T-helper 2 cell treated with Interferon-gamma antibody and Interleukin-4, amounts not matched to agents 5 μg/mL and 100 μg/mL, for 36 hours (primary cell): ENCODE results near the gene RHBDD2.

ENCODE experiments used
- DNase-seq: peaks from one replicate; pipeline ENCODE4 v3.0.0; 2021; ENCODE audit warnings: low spot score
- H3K27ac Mint-ChIP-seq: one replicate; pipeline ENCODE4 v1.8.0; 2021; ENCODE audit warnings: mild to moderate bottlenecking, mixed read lengths
- H3K27me3 Mint-ChIP-seq: one replicate; pipeline ENCODE4 v1.8.0; 2021; ENCODE audit warnings: low read depth, mixed read lengths
- H3K36me3 Mint-ChIP-seq: one replicate; pipeline ENCODE4 v1.8.0; 2021; ENCODE audit warnings: low read depth, mixed read lengths
- H3K4me1 Mint-ChIP-seq: one replicate; pipeline ENCODE4 v1.8.0; 2021; ENCODE audit warnings: low read depth, mixed read lengths
- H3K4me3 Mint-ChIP-seq: one replicate; pipeline ENCODE4 v1.8.0; 2022; ENCODE audit warnings: mild to moderate bottlenecking, moderate library complexity, mixed read lengths
- H3K9me3 Mint-ChIP-seq: one replicate; pipeline ENCODE4 v1.8.0; 2021; ENCODE audit warnings: mixed read lengths

The RHBDD2 gene

DNA sequence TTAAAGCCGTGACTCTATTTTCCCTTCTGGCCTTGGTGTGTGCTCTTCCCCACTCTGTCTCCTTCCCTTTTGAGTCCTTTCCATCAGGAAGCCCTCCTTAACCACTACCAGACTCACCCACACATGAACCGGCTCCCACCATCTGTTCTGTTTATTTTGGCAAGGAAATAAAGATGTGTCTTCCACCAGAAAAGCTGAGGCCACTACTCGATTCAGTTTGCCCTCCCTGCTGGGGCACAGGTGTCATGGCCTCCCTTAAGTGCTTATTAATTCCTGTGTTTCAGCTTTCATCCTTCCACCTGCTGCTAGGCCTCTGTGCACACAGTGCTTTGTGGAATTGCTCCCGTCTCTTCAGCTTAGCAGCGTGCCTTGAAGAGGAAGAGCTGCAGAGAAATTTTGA lies 52.8 kb downstream of the RHBDD2 start:
- H3K4me1 Mint-ChIP-seq = peaks cover 8% of the 10 kb centered on the region
- no peak for DNase-seq
- peaks cover 12% of the 10 kb centered on the region for H3K36me3 Mint-ChIP-seq
- no peak overlapping the region for H3K4me3 Mint-ChIP-seq
- no peaks in the 10 kb centered on the region for H3K27me3 Mint-ChIP-seq
- H3K27ac Mint-ChIP-seq = no peak overlapping the region
- H3K9me3 Mint-ChIP-seq = peaks cover 7% of the 10 kb centered on the region

DNA sequence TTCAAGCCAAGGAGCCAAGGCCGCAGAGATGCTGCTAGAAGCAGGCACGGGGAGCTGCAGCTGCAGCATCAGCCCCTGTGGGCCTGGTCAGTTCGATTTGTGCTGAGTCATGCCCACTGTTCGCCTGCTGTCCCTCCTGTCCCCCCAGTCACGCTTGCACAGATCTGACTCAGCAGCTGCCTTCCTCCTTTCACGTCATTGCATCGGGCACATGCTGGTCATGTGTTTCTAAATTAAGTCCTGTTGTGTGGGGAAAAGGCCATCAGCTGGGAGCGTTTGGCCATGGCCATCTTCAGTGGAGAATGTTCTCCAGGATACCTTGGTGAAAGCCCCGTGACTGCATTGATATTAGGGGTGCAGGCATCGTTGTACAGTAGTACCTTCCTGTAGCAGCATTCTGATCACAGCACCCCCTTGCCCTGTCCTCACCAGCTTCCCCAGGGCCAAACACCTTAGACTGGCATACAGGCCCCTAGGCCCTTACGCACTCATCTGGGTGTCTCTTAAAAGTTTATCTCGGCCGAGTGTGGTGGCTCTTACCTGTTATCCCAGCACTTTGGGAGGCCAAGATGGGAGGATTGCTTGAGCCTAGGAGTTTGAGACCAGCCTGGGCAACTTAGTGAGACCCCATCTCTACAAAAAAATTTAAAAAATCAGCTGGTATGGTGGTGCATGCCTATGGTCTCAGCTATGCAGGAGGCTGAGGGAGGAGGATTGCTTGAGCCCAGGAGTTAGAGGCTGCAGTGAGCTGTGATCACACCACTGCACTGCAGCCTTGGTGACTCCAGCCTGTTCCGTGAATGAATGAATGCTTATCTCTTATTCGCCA lies 59.3 kb downstream of the RHBDD2 start:
- Mint-ChIP-seq H3K27ac (no peak overlapping the region), H3K4me1 (no peaks in the 10 kb centered on the region)

More for the DNA sequence above, 59.3 kb downstream of the RHBDD2 start:
- Mint-ChIP-seq H3K27me3 (no peaks in the 10 kb centered on the region), H3K4me3 (no peak overlapping the region), H3K36me3 (peaks cover 3% of the 10 kb centered on the region), H3K9me3 (peaks cover 7% of the 10 kb centered on the region)
- DNase-seq = no peak
